Measurements from ENCODE around the gene PSMB5. TPM values are rescaled to one million over a fixed set of nuclear protein-coding genes. Genes with fewer than 3 reads are reported as not detected.
A peak's percentile ranks its signal among the peaks of the same experiment; 100 is the strongest.

The PSMB5 gene
- total RNA-seq, 1 donor from 2014 or later: 123 TPM

- Mint-ChIP-seq H3K9me3 (no peaks in the 10 kb centered on the region), H3K36me3 (no peaks in the 10 kb centered on the region), H3K27ac (peak within 1 kb of the TSS; percentile 84), H3K4me3 (no peak within 1 kb of the TSS), H3K27me3 (ENCODE audit: low read depth) (no peaks in the 10 kb centered on the region), H3K4me1 (peaks cover 25% of the 10 kb centered on the region)
- DNase-seq (ENCODE audit: low spot score in 2 of 2, unreplicated experiment in 2 of 2): peak; percentile 77 to 82
- TF ChIP-seq CTCF (IDR thresholded peaks at IDR 0.05; ENCODE audit: unreplicated experiment): no peak
These were observed 52.0 kb downstream of the PSMB5 start, which contains the start of gene AJUBA for GRCh38 chr14:22982477-22983245. AJUBA (minus strand) TSS chr14:22982551; CDS start chr14:22982266, 285 bp downstream.

DNA sequence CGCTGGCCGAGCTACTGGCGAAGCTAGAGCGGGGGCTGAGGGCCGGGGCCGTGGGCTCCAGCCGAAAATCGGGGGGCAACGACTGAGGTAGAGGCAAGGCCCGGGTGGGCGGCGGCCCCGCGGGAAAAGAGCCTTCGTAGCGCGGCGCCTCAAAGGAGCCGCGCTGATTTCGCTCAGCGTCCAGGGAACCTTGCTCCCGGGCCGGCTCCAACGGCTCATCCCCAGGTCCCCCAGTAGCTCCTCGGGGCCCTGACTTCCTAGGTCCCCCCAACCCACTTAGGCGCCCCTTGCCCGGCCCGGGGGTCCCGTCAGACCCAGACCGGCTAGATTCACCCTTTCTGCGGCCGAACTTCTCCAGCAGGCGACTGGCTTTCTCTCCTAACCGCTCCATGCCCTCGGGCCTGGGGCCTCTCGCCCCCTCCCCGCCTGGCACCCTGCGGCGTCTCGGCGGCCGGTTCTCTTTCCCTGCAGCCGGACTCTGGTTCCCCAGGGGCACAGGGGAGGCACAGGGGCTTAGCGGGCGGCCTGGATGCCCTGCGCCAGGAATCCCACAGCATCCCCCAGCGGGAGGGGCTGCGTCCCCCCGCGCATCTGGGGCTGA is 52.7 kb downstream of the PSMB5 start:
- Mint-ChIP-seq H3K4me3 (no peak overlapping the region), H3K9me3 (no peaks in the 10 kb centered on the region), H3K36me3 (no peaks in the 10 kb centered on the region), H3K27me3 (ENCODE audit: low read depth) (no peaks in the 10 kb centered on the region), H3K4me1 (peaks cover 32% of the 10 kb centered on the region), H3K27ac (peak overlapping the region; percentile 84)
- peak; percentile 24 to 65 for DNase-seq (ENCODE audit: low spot score in 2 of 2, unreplicated experiment in 2 of 2)
- no peak for TF ChIP-seq CTCF (IDR thresholded peaks at IDR 0.05; ENCODE audit: unreplicated experiment)

DNA sequence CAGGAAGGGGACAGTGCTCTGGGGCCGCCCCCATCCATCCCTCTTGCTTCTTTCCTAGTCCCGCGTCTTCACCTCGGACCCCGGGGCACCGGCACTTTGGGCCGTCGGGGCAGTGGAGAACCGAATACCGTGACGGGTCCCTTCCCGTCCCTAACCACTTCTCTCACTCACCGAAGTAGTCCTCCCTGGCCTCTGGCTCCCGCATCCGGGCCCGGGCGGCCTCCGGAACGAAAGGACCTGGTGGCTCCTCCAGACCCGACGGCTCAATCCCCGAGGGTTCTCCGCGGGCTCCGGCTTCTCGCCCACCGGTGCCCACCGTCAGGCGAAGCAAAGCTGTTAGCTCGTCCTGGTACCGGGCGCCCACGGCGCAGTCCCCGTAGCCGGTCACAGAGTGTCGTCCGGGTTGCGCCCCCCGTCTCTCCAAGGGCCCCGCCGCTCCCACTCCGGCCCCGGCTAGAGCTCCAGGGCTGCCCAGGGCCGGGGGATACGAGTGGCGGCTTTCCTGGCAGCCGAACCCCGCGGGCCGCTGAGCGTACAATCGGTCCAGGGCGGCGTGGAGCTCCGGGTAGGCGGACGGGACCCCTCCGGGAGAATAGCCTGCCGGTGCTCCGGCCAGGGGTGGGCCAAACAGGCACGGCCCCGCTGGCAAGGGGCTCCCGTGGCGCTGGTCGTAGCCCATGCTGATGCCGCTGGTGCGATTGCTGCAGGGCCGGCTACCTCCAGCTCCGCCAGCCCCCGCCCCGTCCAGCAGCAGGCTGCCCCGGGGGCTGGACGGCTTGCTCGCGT is 53.4 kb downstream of the PSMB5 start:
- H3K4me3 Mint-ChIP-seq: no peak overlapping the region
- H3K36me3 Mint-ChIP-seq: peaks cover 4% of the 10 kb centered on the region
- peaks cover 39% of the 10 kb centered on the region for H3K4me1 Mint-ChIP-seq
- TF ChIP-seq CTCF (IDR thresholded peaks at IDR 0.05; ENCODE audit: unreplicated experiment): no peak
- no peak for DNase-seq (ENCODE audit: low spot score in 2 of 2, unreplicated experiment in 2 of 2)
- peak overlapping the region; percentile 91 for H3K27ac Mint-ChIP-seq
- no peaks in the 10 kb centered on the region for H3K9me3 Mint-ChIP-seq
- H3K27me3 Mint-ChIP-seq (ENCODE audit: low read depth): no peaks in the 10 kb centered on the region

DNA sequence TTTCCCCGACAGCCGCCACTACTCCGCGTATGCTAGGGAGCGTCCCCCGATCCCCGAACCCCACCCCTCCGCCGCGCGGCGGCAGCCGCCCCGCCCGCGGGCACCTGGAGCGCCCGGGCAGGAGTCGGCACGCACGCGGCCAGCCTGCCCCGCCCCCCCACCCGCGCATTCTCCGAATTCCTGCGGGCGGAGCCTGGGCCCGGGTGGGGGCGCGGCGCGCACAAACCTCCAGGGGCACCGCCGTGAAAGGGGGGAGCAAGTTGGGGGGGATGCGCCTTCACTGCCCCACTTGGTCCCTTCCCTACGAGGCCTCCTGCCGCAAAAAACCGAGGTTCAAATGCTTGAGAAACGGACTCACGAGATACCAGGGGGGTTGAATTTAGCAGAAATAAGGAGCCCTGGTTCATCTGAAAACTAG is 54.0 kb downstream of the PSMB5 start:
- Mint-ChIP-seq H3K4me3 (peak overlapping the region; percentile 76), H3K27me3 (ENCODE audit: low read depth) (no peaks in the 10 kb centered on the region), H3K4me1 (peaks cover 42% of the 10 kb centered on the region), H3K36me3 (peaks cover 5% of the 10 kb centered on the region), H3K9me3 (no peaks in the 10 kb centered on the region), H3K27ac (peak overlapping the region; percentile 100)
- peak; percentile 63 to 75 for DNase-seq (ENCODE audit: low spot score in 2 of 2, unreplicated experiment in 2 of 2)
- no peak for TF ChIP-seq CTCF (IDR thresholded peaks at IDR 0.05; ENCODE audit: unreplicated experiment)

DNA sequence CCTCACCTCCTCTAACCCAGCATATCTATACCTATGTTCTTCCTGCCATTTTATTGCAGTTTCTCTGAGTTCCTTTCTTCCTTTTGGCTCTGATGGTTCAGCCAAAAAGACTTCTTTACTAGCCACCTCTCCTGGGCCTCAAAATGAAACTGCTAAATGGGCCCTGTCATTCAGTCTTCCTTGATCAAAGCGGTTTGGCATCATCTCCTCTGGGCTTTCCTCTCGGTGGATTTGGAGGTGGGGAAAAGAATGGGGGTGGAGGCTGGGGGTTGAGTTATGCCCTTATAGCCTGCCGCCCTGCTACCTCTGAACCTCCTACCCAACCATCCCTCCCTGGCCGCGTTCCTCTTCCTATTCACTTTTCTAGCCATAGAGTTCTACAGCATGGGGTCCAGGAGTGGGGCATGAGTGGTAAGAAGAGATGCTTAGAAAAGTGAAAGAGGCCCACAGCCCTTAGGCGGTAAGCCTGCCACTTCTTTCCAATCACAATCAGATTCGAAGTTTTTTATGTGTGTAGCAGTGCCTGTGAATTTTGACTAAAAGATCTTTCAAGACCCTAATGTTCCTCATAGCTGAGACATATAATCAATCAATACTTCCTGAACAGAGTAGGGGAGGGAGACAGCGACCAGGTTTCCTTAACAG is 54.8 kb downstream of the PSMB5 start:
- no peak for DNase-seq (ENCODE audit: low spot score in 2 of 2, unreplicated experiment in 2 of 2)
- peaks cover 48% of the 10 kb centered on the region for H3K4me1 Mint-ChIP-seq
- peak overlapping the region; percentile 76 for H3K4me3 Mint-ChIP-seq
- no peak for TF ChIP-seq CTCF (IDR thresholded peaks at IDR 0.05; ENCODE audit: unreplicated experiment)
- H3K9me3 Mint-ChIP-seq: no peaks in the 10 kb centered on the region
- H3K36me3 Mint-ChIP-seq: peaks cover 7% of the 10 kb centered on the region
- H3K27me3 Mint-ChIP-seq (ENCODE audit: low read depth): no peaks in the 10 kb centered on the region
- H3K27ac Mint-ChIP-seq: peak overlapping the region; percentile 100
